Superior temporal gyrus (tissue), 1 donor: ENCODE results near the gene TNFSF11.

Experiments used
- DNase-seq: peaks from one replicate; pipeline ENCODE4 v3.0.0-alpha.2; 2016; ENCODE audit errors: extremely low spot score

TNFSF11 gene

DNA sequence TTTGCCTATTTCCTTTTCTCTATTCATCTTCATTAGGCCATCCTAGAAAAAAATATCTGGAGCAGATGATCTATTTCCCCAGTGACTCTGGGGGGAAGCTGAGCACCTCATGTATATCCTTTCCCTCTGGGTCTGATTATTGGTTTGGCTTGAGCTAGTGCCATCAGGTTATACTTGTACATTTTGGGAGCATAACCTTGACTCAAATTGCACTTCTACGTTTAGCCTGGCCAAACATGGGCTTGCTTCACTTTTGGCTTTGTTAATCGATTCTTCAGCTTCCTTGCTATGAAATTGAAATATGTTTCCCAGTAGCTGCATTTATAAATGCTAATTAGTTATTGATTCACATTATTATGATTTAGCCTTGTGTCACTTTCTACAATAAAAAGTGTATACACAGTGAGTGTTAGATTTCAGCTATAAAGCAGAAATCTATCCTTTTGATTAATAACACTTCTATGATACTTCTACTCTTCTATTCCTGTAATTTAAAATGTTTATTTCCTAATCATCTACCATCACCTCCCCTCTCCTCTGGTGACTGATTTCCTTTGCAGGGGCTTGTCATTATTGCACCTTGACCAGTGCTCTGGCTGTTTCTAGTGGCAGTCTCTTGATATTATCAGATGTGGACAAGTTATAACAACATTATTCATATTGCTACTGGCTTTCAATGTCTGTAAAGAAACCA lies 37.3 kb downstream of the TNFSF11 start:
- no peak for DNase-seq

DNA sequence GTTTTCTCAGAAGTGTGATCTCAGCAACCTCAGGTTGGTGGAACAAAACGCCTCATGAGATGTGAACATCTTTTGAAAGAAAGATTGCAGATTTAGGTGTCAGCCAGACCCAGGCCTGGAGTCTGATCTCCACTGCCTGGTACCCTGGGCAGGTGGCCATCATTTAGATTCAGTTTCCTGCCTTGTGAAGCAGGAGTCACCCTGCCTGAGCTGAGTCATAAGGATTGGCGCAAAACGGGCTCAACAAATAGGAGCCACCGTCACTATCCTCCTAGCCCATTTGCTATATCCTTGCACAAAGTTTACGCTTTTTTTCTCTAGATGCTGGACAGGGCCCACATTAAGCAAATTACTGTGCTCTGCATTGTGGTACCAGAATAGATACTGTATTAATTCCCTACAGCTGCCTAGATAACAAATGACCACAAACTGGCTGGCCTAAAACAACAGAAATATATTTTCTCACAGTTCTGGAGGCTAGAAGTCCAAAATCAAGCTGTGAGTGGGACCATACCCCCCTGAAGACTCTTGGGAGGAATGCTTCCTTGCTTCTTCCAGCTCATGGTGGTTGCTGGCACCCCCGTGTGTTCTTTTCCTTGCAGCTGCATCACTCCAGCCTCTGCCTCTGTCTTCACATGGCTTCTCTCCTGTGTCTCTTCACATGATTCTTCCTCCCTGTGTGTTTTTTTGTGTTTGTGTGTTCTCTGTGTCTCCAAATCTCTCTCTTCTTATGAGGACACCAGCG lies 38.2 kb downstream of the TNFSF11 start:
- no peak for DNase-seq

DNA sequence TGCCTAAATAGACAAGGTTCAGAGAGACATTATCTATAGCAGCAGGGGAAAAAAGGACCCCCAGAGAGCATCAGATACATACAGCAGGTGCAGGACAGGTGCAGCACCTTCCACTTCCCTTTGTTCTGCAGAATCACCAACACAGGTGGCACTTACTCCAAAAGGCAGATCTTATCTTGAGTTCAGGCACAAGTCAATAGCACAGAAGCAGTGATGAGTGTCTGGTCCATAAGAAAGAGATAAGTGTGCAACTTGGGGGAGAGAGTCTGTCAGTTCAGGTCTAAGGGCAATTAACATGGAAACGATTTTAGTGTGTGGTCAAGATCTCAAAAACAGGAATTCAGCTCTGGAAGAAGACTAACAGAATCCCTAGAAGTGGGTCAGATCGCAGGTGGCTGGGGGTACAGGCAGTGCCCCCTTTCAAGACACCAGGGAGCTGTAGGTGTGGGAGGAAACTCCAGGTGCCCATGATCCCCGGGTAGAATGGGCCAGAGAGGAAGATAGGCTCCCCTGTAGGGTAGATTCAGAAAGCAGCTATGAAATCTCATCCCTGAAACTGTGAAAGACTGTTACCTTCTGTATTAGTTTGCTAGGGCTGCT lies 40.6 kb downstream of the TNFSF11 start:
- DNase-seq: no peak

DNA sequence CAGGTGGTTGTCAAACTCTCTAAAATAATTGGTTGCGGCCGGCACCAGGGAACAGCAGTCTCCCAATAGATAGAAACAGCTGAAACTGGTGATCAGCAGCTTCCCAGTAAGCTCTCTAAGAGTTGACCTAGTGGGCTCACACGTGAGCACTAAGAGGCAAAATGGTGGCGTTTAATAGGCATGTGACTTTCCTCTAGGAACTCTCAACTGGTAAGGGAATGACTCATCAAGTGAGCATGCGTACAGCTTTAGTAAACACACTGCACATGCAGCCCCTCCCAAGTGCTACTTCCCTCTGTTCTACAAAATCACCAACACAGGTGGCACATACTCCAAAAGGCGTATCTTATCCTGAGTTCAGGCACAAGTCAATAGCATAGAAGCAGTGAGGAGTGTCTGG lies 41.7 kb downstream of the TNFSF11 start:
- DNase-seq: no peak

DNA sequence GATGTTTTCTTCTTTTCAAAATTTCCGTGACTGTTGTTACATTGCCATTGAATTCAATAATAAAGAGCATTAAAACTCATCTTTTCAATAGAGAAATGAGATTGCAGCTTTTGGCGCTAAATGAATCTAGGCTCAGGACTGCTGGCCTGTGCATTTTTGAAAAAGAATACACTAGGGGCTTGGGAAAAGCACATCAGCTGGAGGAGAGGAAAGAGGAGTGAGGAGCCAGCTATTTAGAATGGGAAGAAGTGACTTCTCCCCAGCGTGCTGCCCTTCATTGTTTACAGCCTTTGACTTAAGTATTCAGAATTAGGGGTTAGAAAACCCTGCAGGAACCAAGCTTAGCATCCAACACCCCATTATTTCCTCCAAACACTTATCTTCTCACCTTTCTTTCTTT lies 43.3 kb downstream of the TNFSF11 start:
- DNase-seq: no peak

DNA sequence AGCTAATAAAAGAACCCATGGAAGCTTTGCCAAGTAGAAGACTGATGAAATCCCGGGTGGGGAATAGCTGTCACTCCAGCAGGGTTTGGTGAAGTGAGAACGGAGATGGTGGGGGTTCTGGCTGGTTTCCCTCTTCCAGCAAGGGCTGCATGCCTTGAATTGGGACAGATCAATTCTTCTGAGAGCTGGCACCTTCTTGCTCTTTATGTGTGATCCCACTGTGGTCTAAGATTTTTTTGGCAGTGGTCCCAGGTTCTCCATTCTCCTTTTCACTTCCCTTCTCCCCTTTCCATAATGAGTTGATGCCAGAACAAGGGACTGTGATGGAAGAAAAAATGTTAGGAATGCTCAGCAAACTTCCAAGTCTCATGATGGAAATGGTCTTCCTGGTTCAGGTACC lies 50.0 kb downstream of the TNFSF11 start:
- no peak for DNase-seq

DNA sequence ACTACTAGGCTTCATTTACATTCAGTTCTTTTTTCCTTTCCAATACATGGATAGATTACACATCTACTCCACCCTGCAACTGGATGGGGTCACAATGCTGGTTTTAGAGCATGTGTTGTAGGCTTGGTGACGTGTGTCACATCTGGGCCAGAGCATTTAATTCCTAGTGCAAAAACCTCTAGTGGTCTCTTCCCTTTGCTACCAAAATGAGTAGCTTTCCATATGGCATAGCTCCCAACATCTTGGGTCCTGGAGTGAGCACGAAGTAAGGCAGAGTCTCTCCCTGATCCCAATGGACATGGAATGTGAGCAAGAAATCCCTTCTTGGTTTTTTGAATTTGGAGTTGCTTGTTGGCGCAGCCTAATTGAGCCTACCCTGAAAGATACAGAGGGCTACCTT lies 51.7 kb downstream of the TNFSF11 start:
- DNase-seq: no peak

DNA sequence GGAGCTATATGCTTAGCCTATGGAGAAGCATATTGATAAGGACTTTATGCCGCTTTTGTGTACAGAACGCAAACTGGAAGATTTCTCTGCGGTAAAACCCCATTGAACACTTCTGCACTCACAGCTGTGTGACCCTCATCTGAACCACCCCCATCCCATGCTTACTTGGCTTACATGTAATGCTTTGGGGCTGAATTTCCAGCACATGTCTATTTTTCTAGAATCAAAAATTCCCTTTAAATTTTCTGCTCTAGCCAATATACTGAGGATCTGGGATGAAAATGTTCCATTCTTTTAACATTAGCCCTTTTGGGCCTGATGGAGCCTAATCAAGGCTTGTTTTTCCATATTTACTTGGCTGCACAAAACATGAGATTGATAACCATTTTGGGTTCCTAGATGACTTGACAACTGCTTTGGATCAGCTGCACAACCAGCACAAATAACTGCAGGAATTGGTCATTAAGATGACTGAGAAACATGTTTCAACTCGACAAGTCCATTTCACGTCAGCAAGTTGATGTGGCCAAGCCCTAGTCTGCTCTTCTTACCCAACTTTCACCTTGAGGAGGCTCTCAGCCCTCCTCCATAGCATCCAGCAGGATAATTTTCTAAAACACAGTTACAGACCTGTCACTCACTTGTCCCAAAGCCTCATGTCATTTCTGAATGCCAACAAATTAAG lies 52.4 kb downstream of the TNFSF11 start:
- DNase-seq: no peak

DNA sequence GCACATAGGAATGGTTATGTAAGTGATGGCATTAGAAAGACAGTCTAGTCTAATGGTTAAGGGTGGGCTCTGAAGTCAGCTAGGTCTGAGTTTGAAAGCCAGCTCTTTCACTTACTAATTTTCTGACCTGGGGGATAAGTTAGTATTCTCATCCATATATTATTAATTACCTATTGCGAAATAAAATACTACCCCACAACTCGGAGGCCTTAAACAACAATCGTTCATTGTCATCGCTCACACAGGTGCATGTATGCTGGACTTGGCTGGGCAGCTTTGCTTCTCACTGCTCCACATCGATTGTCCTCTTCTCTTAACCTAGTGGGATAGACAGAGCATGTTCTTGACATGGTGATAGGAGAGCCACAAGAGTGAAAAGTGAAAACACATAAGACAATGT lies 54.7 kb downstream of the TNFSF11 start:
- DNase-seq: no peak

DNA sequence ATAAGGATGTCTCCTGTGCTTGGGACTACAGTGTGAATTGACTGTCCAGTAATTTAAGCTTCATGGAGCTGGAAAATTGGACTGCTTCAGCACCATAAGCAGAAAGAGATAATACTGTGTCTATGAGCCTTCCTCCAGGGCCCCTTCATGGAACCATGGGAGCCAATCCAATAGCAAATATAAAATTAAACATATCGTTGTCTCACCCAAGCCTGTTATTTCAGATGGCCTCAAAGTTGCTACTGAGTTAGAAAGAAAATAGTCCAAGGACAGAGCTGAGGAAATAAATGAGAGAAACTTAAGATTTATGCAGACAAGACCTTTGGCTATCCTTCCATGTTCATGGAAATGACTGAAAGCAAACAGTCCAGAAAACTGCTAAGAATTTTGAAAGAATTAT lies 57.2 kb downstream of the TNFSF11 start:
- no peak for DNase-seq

DNA sequence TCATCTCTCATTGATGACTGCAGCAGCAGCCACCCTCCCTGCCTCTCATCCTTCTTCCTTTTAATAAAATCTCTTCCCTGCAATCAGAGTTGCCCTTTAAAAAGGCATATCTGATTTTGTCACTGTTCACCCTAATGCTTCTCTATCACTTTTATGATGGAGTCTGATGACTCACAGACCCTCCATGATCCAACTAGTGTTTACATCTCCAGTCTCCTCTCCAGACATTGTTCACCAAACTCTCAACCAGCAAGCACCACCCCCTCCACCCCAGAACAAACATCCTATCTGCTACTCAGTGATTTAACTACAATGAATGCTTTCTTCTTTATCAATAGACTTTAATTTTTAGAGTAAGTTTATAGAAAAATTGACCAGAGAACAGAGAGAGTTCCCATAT lies 59.5 kb downstream of the TNFSF11 start:
- DNase-seq: no peak

DNA sequence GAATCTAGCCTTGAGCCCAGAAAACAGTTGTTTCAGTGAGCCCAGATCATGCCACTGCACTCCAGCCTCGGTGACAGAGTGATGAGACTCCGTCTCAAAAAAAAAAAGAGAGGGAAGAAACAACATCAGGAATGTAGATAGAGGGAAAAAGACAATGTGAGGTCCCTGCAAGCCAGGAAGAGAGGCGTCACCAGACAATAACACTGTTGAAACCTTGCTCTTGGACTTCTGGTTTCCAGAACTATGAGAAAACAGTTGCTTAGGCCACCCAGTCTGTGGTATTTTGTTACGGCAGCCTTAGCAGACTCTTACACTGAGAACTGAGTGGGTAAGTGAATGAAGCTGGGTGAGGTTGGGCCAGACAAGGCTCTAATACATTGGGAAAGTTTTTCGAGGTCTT lies 64.1 kb downstream of the TNFSF11 start:
- DNase-seq: no peak

DNA sequence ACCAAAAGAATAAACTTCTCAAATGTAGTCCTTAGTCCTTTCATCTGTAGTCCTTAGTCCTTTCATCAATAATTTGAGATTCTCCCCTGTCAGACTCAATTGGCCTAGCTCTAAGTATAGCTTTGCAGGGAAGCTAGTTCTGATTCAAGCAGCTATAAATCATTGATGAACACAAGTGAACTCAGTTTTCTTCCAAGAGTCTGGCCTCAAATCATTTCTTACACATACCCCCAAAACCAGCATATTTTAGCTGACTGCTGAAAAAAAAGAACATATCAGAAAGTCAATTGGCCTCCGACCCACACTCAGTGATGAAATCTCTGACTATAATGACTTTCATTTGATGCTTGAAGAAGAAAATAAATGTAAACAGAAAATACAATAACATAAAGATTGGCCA lies 64.9 kb downstream of the TNFSF11 start:
- no peak for DNase-seq

DNA sequence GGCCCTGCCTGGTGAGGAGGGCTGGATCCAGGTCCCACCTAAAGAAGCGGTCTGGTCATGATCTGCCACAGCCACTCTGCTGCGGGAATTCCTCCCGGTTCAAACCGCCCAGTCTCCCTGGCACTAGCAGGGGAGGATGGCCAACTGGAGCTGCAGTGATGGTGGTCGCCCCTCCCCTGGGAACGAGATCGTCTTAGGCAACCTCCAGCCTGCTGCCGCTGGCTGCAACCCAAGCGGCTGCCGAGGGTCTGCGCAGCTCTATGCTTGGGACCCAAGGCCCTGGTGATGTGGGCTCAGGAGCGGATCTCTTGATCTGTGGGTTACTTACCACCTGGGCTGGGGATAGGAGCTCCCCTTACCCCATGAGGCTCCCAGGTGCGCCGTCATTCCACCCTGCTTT lies 69.1 kb downstream of the TNFSF11 start:
- no peak for DNase-seq

DNA sequence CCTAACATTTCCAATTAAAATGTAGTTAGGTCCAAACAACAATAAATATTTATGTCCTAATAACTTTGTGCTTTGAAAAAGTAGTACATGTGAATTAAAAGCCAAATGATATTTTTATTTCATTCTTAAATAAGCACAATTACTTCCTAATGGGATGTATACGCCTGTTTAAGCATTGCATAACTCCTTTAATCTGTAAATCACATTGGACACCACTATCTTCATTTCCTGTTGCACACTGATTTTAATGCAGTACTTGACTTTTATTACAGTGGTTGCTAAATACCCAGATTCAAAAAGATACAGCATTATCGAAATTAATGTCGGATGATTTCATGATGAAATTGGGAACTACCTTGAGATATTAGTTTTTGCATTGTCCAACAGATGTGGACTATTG lies 70.9 kb downstream of the TNFSF11 start:
- DNase-seq: no peak

DNA sequence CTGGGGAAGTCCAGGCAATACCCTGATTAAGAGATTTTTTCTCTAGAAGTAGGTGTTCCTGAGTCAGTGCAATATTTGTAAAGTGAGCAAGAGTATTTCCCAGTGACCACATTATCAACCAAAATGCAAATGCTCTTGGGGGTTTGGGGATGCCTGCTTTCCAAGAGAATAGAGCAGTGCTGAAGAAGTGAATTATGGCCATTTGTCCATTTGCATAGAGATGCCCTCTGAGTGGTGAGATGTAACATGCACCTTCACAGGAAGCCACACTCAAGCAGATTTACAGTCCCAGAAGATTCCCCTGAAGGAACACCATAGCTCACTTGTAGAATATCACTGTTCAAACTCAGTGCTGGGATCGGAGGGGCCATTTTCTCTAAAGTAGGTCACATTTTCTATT lies 71.8 kb downstream of the TNFSF11 start:
- no peak for DNase-seq

DNA sequence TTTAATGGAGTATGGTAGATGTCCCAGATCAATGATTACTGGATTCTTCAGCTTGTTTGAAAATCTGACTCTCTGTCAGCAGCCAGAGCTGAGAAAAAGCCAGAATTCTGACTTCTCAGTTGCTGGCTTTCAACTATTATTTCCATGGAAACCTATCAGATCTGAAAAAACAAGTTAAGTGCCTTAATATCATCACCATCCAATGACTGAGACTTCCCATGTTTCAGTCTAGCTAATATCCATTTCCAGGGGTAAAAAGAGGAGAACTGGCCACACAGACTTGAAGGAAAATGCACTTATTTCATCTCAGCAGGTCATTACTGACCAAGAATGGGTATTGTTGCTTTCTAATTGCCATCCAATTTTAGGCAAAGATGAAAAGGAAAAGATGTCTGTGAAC lies 75.2 kb downstream of the TNFSF11 start:
- DNase-seq: no peak

DNA sequence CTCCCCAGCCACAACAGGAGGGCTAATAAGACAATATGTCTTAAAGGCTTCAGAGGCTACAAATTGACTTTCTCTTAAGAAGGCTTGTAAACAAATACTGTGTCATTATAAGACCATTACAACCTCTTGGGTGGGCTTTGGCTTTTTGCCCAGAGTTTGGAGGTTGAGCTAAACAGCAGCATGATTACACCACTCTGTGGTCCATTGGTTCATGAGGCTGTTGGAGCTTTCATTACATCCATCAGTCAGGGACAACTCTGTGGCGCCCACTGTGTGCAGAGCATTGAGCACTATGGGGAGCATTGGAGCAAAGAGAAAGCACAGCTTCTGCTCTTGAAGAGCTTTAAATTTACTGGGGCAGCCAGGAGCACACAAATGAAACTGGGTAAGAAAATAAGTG lies 75.9 kb downstream of the TNFSF11 start:
- no peak for DNase-seq

DNA sequence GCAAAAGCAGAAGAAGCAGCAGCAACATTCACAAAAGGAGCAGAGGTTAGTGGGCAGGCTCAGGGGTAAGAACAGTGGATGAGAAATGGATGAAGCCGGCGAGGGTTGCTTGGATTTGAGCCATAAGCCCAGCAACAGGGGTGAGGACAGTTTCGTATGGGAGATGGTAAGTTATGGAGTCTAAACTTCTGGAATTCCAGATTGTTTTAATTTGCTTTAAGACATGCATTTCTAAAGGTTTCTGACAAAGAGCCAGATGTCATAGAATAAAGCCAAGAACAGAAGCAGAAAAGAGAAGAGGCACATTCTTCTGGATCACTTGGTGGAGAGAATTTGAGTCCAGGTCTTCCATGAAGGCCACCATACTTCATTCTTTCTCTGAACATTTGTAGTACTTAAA lies 76.6 kb downstream of the TNFSF11 start:
- no peak for DNase-seq

DNA sequence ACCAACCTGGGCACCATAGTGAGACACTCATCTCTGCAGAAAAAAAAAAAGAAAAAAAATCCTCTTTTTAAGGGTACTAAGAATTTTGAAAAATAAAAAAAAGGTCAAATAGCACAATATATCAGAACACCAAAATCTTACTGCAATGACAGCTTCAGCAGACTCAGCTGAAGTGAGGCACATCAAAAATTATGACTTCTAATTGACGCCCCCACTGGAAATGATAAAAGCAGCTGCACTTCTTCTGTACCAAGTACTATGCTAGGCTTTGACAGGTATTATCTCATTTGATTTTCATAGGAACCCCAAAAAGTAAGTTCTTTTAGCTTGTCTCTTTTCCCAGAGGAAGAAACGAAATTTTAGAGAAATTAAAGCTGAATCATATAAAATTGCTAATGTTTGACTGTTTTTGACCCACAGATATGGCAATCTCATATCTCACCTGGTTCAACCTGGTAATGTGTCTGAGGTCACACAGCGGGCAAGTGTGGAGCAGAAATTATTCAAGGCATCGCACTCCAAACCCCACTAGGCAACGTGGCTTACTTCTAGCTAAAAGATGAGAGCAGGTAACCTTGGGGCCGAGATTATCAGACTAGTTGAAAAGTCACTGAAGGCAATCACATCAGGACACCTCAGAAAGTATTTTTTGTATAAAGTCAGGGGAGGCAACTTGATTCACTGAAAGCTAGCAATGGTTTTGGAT lies 78.1 kb downstream of the TNFSF11 start:
- DNase-seq: no peak

DNA sequence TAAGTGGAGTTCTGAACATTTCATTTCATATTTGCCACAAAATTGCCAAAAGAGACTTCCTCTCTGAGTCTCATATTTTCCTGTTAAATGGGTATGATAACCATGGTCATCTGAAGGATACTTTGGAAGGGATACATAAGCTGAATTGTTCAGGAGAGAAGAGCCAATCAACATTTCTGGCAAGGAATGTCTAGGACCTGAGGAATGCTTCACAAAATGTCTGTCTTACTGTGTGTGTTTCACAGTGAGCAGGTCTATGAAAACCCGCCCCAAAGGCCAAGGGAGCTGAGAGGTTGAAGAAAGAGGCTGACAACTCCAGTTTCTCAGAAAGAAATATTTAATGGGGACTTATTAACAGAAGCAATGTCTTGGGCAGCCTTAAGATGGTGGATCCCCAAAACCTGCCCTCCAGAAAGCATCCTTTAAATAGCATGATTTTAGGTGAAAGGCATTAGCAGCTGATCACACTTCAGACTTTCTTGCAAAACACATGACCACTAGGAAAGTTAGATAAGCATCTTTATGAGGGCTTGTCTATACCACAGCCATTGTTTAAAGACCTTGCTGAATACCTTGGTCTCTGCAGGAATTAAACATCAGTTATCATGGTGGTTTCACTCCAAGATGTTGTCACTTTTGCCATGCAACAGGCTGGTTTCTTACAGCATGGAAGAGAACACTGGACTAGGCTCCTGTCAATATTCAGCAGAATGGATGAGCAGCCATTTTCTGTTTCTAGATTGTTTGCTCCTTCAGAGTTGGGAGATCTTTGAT lies 78.9 kb downstream of the TNFSF11 start:
- DNase-seq: no peak
